Type B pancreatic cell (in vitro differentiated cells): ENCODE measurements around the gene DNAH14. TPM values are rescaled to one million over a fixed set of nuclear protein-coding genes. Genes with fewer than 3 reads are reported as not detected.
A peak's percentile ranks its signal among the peaks of the same experiment; 100 is the strongest.

Experiments used
- DNase-seq: peaks from one replicate; pipeline ENCODE4 v3.0.0; 2021; ENCODE audit warnings: mixed read lengths; ENCODE audit not compliant: unreplicated experiment; ENCODE audit errors: extremely low spot score
- H3K27ac Mint-ChIP-seq: 2 replicates; pipeline ENCODE4 v1.8.0; 2021; ENCODE audit warnings: mild to moderate bottlenecking, mixed read lengths
- H3K27me3 Mint-ChIP-seq: 2 replicates; pipeline ENCODE4 v1.8.0; 2021; ENCODE audit warnings: mixed read lengths
- H3K36me3 Mint-ChIP-seq: 2 replicates; pipeline ENCODE4 v1.8.0; 2021; ENCODE audit warnings: mixed read lengths
- H3K4me1 Mint-ChIP-seq: one replicate; pipeline ENCODE4 v1.8.0; 2021; ENCODE audit warnings: mixed read lengths; ENCODE audit not compliant: unreplicated experiment
- H3K4me3 Mint-ChIP-seq: 2 replicates; pipeline ENCODE4 v1.8.0; 2021; ENCODE audit warnings: mild to moderate bottlenecking, mixed read lengths
- H3K9me3 Mint-ChIP-seq: 2 replicates; pipeline ENCODE4 v1.8.0; 2021; ENCODE audit warnings: mixed read lengths
- total RNA-seq: library from RNA; stranded (reverse); gene quantifications from 2 replicates; pipeline ENCODE4 v1.2.1, GENCODE V29; 2021; ENCODE audit warnings: low replicate concordance
- TF ChIP-seq, protein P1 (sequence below): fragments of 200-600 bp; sonication (generic); conservative IDR thresholded peaks from 2 replicates; pipeline ENCODE4 v1.5.0; 2021; ENCODE audit warnings: antibody characterized with exemption, mild to moderate bottlenecking

The DNAH14 gene
- total RNA-seq, 1 donor from 2014 or later = 42.1 TPM

DNA sequence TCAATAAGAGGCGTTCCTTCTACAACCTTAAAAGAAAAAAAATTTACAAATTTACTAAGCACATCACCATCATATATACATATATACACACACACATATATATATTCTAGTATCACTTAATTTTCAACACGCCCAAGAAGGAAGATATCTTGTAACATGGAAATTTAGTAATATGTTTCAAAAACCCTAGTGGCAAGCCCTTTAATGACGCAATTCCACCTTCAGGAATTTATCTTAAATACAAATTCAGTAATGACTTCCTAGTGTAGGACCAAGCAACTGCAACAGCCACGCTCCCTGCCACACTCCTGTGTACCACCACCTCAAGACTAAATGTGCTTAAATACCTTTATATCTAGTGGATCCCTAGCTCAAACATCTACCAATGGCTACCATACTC lies 485.8 kb downstream of the DNAH14 start:
- Mint-ChIP-seq H3K4me1 (peaks cover 17% of the 10 kb centered on the region), H3K36me3 (peaks cover 52% of the 10 kb centered on the region), H3K9me3 (no peaks in the 10 kb centered on the region), H3K4me3 (no peak overlapping the region), H3K27ac (no peak overlapping the region), H3K27me3 (no peaks in the 10 kb centered on the region)
- TF ChIP-seq, protein P1, sequence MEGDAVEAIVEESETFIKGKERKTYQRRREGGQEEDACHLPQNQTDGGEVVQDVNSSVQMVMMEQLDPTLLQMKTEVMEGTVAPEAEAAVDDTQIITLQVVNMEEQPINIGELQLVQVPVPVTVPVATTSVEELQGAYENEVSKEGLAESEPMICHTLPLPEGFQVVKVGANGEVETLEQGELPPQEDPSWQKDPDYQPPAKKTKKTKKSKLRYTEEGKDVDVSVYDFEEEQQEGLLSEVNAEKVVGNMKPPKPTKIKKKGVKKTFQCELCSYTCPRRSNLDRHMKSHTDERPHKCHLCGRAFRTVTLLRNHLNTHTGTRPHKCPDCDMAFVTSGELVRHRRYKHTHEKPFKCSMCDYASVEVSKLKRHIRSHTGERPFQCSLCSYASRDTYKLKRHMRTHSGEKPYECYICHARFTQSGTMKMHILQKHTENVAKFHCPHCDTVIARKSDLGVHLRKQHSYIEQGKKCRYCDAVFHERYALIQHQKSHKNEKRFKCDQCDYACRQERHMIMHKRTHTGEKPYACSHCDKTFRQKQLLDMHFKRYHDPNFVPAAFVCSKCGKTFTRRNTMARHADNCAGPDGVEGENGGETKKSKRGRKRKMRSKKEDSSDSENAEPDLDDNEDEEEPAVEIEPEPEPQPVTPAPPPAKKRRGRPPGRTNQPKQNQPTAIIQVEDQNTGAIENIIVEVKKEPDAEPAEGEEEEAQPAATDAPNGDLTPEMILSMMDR = peak; percentile 39
- DNase-seq = no peak

DNA sequence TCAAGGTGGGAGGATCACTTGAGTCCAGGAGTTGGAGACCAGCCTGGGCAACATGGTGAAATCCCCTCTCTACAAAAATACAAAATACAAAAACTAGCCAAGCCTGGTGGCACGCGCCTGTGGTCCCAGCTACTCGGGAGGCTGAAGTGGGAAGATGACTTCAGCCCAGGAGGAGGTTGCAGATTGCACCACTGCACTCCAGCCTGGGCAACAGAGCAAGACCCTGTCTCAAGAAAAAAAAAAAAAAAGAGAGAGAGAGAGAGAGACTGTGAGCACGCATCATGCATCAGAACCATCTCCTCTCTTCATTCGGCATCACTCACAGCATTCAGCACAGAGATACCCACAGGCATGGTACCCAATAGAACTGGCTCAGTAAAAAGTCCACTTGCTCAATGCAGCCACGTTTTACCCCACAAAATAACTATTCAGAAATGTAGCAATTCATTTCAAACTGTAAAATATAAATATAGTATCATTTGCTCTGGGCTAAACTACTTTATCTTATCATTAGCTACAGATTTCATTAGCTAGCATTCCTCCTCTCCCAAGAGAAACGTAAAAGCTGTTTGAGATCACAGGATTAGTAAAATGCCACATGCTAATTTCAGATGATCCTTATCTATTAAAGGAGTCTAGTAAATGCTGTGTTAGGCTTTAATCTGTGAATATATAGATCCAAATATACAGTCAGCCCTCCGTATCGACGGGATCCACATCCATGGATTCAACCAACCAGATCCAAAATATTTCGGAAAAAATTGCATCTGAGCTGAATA lies 486.7 kb downstream of the DNAH14 start:
- TF ChIP-seq, protein P1 = no peak
- no peaks in the 10 kb centered on the region for H3K27me3 Mint-ChIP-seq
- H3K27ac Mint-ChIP-seq = no peak overlapping the region
- no peak overlapping the region for H3K4me3 Mint-ChIP-seq
- H3K9me3 Mint-ChIP-seq = no peaks in the 10 kb centered on the region
- no peak for DNase-seq
- peaks cover 47% of the 10 kb centered on the region for H3K36me3 Mint-ChIP-seq
- peaks cover 18% of the 10 kb centered on the region for H3K4me1 Mint-ChIP-seq

DNA sequence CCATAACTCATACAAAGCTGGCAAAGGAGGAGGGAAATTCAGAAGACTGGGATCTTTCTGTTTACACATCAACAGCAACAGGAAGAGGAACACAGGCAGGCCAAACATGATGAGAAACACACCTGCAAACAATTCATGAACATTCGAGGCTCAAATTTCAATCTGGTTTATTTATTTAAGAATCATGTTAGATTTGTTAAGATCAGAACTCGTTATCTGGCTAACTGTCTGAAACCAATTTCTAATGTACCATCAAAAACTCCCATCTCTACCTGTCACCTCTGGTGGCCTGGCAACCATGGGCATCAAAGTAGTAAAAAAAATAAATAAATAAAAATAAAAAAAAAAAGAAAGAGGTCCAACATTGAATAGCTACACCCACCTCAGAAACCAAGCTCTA lies 488.6 kb downstream of the DNAH14 start:
- H3K27ac Mint-ChIP-seq = no peak overlapping the region
- no peak overlapping the region for H3K4me3 Mint-ChIP-seq
- no peak for DNase-seq
- peaks cover 47% of the 10 kb centered on the region for H3K36me3 Mint-ChIP-seq
- TF ChIP-seq, protein P1 = no peak
- H3K4me1 Mint-ChIP-seq = peaks cover 32% of the 10 kb centered on the region
- no peaks in the 10 kb centered on the region for H3K27me3 Mint-ChIP-seq
- no peaks in the 10 kb centered on the region for H3K9me3 Mint-ChIP-seq

DNA sequence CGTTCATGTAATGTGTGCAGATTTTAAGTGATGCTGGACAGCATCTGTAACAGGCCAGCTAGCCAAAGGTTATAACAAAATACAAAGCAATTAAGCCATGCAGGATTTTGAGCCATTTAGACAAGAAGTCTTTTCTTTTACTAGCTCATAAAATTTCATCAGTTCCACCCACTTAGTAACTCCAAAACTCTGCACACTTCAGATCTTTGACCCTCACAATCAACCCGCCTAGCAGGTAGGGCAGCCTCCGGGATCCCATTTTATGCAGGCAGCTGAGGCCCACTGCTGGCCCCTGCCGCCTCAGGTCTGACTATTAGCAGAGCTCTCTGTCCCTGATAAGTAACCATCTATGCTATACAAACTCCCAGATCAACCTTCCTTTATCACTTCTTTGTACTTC lies 489.1 kb downstream of the DNAH14 start:
- H3K27ac Mint-ChIP-seq = no peak overlapping the region
- H3K36me3 Mint-ChIP-seq = peaks cover 49% of the 10 kb centered on the region
- H3K4me3 Mint-ChIP-seq = peak overlapping the region; percentile 54
- no peaks in the 10 kb centered on the region for H3K27me3 Mint-ChIP-seq
- no peak for DNase-seq
- peaks cover 37% of the 10 kb centered on the region for H3K4me1 Mint-ChIP-seq
- H3K9me3 Mint-ChIP-seq = no peaks in the 10 kb centered on the region
- TF ChIP-seq, protein P1 = no peak

DNA sequence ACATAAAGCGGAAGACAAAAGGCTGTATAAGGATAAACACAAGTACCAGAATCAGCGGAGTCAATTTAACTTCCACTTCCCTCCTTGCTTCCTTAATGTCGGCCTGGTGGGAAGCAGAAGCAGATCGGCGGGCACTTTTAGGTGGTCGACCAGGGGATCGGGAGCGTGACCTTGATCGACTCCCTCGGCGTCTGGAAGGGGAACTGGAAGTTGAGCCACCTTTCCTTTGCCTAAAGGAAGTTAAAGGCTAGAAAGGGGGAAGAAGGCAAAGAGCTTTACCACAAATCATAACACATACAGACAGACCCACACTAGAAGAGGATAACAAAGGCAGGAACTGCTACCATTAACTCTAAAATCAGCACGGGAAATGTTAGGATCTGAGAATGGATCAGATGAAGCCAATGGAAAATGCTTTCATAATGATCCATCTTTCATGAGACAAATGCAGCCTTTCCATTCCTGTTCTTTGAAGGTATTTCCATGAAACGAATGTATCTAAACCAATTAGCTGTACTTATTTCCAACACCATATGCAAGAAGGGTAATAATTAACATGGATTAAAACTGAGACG lies 492.6 kb downstream of the DNAH14 start:
- Mint-ChIP-seq H3K4me3 (no peak overlapping the region), H3K36me3 (peaks cover 32% of the 10 kb centered on the region), H3K27ac (peak overlapping the region; percentile 29), H3K9me3 (no peaks in the 10 kb centered on the region), H3K4me1 (peaks cover 70% of the 10 kb centered on the region), H3K27me3 (no peaks in the 10 kb centered on the region)
- no peak for DNase-seq
- TF ChIP-seq, protein P1 = no peak
